Measurements from ENCODE around the gene PIEZO2.
"Not testable (repeated sequence)": the region's sequence is repeated elsewhere in the genome, so short reads cannot be mapped to it uniquely, and the experiment has no call there.

The PIEZO2 gene

DNA sequence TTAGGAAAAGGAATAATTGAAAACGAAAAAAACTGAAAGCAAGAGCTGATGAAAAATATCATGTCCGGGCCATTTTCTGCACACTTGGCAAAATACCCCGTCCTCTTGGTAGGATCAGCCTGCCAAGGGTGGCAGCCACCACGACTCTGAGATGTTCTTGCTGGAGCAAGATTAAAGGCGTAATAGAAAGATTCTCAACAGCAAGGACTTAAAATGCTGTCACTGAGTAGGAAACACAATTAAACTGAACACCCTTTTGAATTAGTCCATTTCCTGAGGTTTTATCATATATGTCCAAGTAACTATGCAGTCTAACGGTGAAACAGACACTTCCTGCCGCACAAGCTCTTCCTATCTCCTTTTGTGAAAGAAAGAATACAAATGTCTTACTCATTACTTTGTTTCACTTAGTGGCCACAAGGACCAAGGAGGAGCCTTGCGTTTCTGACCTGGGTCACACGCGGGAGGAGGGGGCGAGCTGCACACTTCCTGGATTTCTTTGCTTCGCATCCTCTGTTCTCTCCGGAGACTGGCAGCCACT is 222.7 kb downstream of the PIEZO2 start:
- no peak overlapping the region for H3K9ac ChIP-seq
- H3K4me1 ChIP-seq: peaks cover 23% of the 10 kb centered on the region
- H3K27me3 ChIP-seq: no peaks in the 10 kb centered on the region
- H3K36me3 ChIP-seq: no peaks in the 10 kb centered on the region
- peak overlapping the region; percentile 45 for H3K4me2 ChIP-seq
- peak overlapping the region; percentile 1; the same call in 1 of the 2 replicates for H3K27ac ChIP-seq
- no peaks in the 10 kb centered on the region for H4K20me1 ChIP-seq
- TF ChIP-seq Cebpa-rat (IDR thresholded peaks at IDR 0.05): no peak
- no peak overlapping the region for H3K4me3 ChIP-seq
- no peaks in the 10 kb centered on the region for H3K9me3 ChIP-seq

DNA sequence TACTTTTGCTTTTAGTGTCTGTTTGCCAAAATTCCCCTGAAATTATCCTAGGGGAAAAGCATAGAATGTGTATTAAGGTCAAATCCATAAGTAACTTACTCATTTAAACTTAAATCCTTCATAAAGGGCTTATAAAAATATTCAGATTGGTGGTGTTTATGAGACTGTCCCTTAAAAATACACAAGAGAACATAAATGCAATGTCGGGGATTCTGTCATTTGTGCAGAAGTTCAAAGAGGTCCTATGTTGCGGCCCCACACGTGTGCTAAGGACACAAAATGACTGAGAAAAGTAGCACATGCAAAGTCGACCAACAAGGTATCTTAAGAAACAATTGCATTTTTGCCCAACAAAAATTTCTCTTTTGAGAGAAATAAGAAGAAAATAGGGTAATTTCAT is 225.1 kb downstream of the PIEZO2 start:
- Histone ChIP-seq H3K4me1 (peaks cover 23% of the 10 kb centered on the region), H3K27me3 (no peaks in the 10 kb centered on the region), H3K9me3 (no peaks in the 10 kb centered on the region), H3K36me3 (no peaks in the 10 kb centered on the region), H3K27ac (no peak overlapping the region), H4K20me1 (no peaks in the 10 kb centered on the region), H3K4me2 (no peak overlapping the region), H3K9ac (no peak overlapping the region), H3K4me3 (no peak overlapping the region)
- no peak for TF ChIP-seq Cebpa-rat (IDR thresholded peaks at IDR 0.05)

DNA sequence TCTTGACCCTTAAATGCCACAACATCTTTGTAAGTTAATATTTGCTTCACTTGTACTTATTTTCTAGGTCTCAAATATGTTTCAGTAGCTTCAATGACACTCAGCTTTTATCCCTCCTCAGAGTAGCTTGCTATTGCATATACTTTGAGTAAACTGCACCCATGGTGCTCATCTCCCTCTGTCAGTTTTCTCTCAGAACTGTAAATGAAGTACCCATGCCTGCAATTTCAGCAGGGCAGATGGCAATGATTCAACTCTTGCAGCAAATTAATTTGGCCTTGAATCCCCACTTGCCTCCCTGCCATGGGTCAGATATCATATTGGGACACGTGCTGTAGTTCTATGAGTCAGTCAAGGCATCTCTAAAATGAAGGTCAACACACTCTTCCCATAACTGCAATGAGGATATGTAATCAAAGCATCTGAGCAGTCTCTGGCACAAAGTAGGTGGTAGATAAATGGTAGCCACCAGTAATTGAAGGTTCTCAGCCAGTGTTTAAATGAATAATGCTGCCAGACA is 225.8 kb downstream of the PIEZO2 start:
- Histone ChIP-seq H3K9ac (no peak overlapping the region), H3K4me1 (peaks cover 22% of the 10 kb centered on the region), H4K20me1 (no peaks in the 10 kb centered on the region), H3K4me2 (no peak overlapping the region), H3K4me3 (no peak overlapping the region), H3K27ac (no peak overlapping the region), H3K9me3 (no peaks in the 10 kb centered on the region), H3K36me3 (no peaks in the 10 kb centered on the region), H3K27me3 (no peaks in the 10 kb centered on the region)
- TF ChIP-seq Cebpa-rat (IDR thresholded peaks at IDR 0.05): no peak

DNA sequence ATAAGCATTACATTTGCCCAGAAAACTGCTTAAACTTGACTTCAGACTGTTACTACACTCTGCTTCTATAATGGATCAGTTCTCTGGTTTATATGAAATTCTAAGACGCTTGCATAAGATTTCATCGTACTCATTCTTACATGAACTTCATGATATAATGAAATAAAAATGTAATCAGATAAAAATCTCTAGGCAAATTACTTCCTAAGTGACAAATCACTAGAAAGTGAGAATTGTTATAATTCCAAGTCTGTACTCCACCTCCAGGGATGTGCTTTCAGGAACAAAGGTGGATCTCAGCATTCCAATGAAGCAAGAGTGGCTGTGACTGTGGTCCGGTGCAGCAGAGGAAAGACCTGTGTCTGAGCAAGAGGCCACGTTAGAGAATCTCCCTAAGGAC is 226.2 kb downstream of the PIEZO2 start:
- Histone ChIP-seq H3K4me1 (peaks cover 17% of the 10 kb centered on the region), H3K27me3 (no peaks in the 10 kb centered on the region), H3K27ac (no peak overlapping the region), H3K9ac (no peak overlapping the region), H3K4me2 (no peak overlapping the region), H3K36me3 (no peaks in the 10 kb centered on the region), H3K9me3 (no peaks in the 10 kb centered on the region), H4K20me1 (no peaks in the 10 kb centered on the region), H3K4me3 (no peak overlapping the region)
- no peak for TF ChIP-seq Cebpa-rat (IDR thresholded peaks at IDR 0.05)

DNA sequence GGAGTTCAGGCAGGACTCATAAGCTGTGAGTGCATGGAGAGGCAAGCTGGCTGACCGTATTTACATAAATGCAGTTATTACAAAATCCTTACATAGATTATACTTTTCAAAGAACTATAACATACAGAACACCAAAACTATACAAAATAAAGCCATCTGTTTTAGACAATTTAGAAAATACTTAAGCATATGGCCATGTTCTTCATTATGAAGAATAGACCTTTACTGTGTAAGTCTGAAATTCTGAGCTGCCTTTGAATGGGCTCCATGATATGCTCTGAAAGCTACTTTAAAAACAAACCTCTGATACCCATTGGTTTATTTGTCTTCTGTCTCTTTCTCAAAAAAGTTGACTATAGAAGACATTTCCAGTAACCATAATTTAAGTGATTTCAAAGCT is 226.7 kb downstream of the PIEZO2 start:
- H3K9me3 ChIP-seq, H3K4me3 ChIP-seq, H3K9ac ChIP-seq: not testable (repeated sequence)

DNA sequence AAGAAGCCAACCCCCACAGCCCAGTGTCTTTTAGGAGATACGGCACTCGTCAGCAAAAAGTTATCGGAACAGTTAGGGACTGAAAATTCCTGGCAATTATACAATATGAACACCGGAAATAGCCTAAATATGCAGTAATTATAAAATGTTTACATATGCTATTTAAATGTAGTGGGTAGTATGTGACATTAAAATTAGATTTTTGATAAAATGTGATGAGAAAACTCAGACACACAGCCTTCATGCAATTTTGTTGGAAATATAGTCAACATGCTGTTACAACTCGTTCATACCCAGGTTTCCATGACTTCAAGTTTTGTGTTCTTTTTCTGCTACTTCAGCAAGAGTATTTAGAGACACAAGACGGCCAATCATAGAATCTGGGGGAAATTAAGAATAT is 229.1 kb downstream of the PIEZO2 start:
- not testable (repeated sequence) for H3K27ac ChIP-seq, H3K9me3 ChIP-seq, H3K27me3 ChIP-seq, H3K4me3 ChIP-seq, H4K20me1 ChIP-seq, H3K36me3 ChIP-seq, H3K9ac ChIP-seq, H3K4me2 ChIP-seq, H3K4me1 ChIP-seq

More for the DNA sequence above, 226.7 kb downstream of the PIEZO2 start:
- H3K4me2 ChIP-seq, H3K36me3 ChIP-seq, H4K20me1 ChIP-seq, H3K27ac ChIP-seq, H3K27me3 ChIP-seq: not testable (repeated sequence)
- H3K4me1 ChIP-seq: peaks cover 13% of the 10 kb centered on the region

DNA sequence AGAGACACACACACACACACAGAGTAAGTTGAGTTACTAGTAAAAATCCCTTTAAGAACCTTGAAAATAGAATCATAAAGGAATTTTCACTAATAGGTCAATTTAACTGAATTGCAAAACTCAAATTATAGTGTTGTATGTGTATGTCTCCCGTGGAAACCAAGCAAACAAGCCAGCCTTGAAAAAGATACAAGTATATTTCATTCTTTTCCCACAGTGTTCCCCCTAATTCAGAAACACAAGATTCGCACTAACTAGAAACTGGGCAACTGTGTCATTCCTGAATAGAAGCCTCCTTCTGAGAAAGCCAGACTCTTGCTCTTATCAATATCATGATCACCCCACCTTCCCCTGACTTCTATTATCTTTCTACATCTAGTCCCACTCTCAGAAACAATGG is 229.5 kb downstream of the PIEZO2 start:
- H3K4me1 ChIP-seq: no peaks in the 10 kb centered on the region
- no peaks in the 10 kb centered on the region for H3K27me3 ChIP-seq
- no peaks in the 10 kb centered on the region for H3K36me3 ChIP-seq
- no peak overlapping the region for H3K27ac ChIP-seq
- H3K9me3 ChIP-seq: no peaks in the 10 kb centered on the region
- no peak overlapping the region for H3K4me2 ChIP-seq
- H3K9ac ChIP-seq: no peak overlapping the region
- no peak overlapping the region for H3K4me3 ChIP-seq
- H4K20me1 ChIP-seq: no peaks in the 10 kb centered on the region
- no peak for TF ChIP-seq Cebpa-rat (IDR thresholded peaks at IDR 0.05)

DNA sequence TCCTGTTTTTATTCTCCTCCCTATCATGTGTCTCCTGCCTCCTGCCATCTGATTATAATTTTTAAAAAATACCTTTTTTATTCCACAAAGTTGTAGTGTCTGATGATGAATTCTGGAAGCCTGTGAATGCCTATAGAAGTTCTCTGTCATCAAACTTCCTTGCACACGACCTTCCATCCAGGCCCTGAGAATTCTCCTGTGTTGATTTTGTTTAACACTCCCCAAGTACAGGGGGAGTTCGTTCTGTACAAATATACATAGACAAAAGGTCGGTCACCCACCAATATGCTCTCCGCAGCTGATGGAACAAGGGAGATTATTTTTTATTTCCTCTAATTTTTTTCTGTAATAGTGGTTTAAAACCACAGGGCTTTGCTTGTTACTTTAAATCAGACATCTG is 232.5 kb downstream of the PIEZO2 start:
- Histone ChIP-seq H3K4me2 (no peak overlapping the region), H3K9ac (no peak overlapping the region), H3K27ac (no peak overlapping the region), H4K20me1 (no peaks in the 10 kb centered on the region), H3K27me3 (no peaks in the 10 kb centered on the region), H3K9me3 (no peaks in the 10 kb centered on the region), H3K4me3 (no peak overlapping the region), H3K4me1 (no peaks in the 10 kb centered on the region), H3K36me3 (no peaks in the 10 kb centered on the region)
- TF ChIP-seq Cebpa-rat (IDR thresholded peaks at IDR 0.05): no peak

DNA sequence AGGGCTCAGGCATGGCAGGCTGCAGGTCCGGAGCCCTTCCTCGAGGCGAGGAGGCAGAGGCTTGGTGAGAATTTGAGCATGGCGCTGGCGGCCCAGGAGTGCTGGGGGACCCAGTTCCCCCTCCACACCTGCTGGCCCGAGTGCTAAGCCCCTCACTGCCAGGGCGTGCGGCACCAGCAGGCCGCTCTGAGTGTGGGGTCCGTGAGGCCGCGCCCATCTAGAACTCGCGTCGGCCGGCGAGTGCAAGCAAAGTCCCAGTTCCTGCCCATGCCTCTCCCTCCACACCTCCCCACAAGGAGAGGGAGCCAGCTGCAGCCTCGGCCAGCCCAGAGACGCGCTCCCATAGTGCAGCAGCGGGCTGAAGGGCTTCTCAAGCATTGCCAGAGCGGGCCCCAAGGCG is 233.0 kb downstream of the PIEZO2 start:
- Histone ChIP-seq H3K36me3 (no peaks in the 10 kb centered on the region), H3K9ac (no peak overlapping the region), H3K4me1 (no peaks in the 10 kb centered on the region), H4K20me1 (no peaks in the 10 kb centered on the region), H3K9me3 (no peaks in the 10 kb centered on the region), H3K4me2 (no peak overlapping the region), H3K27ac (no peak overlapping the region), H3K4me3 (no peak overlapping the region), H3K27me3 (no peaks in the 10 kb centered on the region)
- TF ChIP-seq Cebpa-rat (IDR thresholded peaks at IDR 0.05): no peak

DNA sequence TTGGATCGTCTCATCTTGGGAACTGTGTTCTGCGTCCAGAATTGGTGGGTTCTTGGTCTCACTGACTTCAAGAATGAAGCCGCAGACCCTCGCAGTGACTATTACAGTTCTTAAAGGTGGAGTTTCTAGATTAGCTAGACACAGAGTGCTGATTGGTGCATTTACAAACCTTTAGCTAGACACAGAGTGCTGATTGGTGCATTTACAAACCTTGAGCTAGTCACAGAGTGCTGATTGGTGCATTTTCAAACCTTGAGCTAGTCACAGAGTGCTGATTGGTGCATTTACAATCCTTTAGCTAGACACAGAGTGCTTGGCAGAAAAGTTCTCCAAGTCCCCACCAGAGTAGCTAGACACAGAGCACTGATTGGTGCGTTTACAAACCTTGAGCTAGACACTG is 233.6 kb downstream of the PIEZO2 start:
- H3K4me3 ChIP-seq, H3K4me2 ChIP-seq, H3K9ac ChIP-seq, H3K27ac ChIP-seq, H3K36me3 ChIP-seq, H4K20me1 ChIP-seq, H3K4me1 ChIP-seq, H3K9me3 ChIP-seq, H3K27me3 ChIP-seq: not testable (repeated sequence)

DNA sequence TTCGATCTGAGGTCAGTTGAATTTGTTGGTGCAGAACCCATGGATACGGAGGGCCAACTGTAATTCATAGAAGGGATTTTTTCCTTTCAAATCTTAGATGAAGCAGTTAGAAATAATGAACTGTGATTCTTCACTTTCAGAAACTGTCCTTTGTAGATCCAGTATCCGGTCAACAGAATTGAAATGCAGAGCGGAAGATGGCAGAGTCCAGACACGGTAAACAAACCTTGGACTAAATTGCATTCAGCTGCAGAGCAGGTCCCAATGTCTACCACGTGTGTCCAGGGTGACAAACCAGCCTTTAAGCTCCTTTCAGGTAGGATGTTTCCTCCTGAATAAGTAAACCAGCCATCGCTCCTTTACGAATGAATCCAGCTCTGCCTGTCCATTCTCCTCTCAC is 234.8 kb downstream of the PIEZO2 start:
- not testable (repeated sequence) for H3K36me3 ChIP-seq, H3K4me3 ChIP-seq, H3K4me2 ChIP-seq, H4K20me1 ChIP-seq, H3K9ac ChIP-seq, H3K27ac ChIP-seq, H3K9me3 ChIP-seq, H3K27me3 ChIP-seq, H3K4me1 ChIP-seq
